ENCODE data around the gene NCKAP1.

GRCh38 chr2:182915369-182916326, 122.6 kb downstream of the NCKAP1 start:
- TF ChIP-seq GATA2 (IDR thresholded peaks at IDR 0.05; ENCODE audit: low read depth, low read length): no peak
- no peak for TF ChIP-seq GATA3 (IDR thresholded peaks at IDR 0.05; ENCODE audit: low read depth, low read length)

All from SH-SY5Y (cell line).